MM.1S (cell line): Measurements from ENCODE around the gene RGS17.
A peak's percentile ranks its signal among the peaks of the same experiment; 100 is the strongest.

Experiments
- DNase-seq: peaks from one replicate; pipeline ENCODE4 v3.0.0-alpha.2; 2015
- H2AFZ ChIP-seq: fragments of 300-600 bp; sonication (generic); 2 replicates; pipeline ENCODE4 v1.6.0; 2016; ENCODE audit warnings: antibody characterized with exemption, low read length
- H3F3A ChIP-seq: fragments of 300-600 bp; sonication (generic); 2 replicates; pipeline ENCODE4 v1.6.1; 2016; ENCODE audit warnings: mild to moderate bottlenecking, antibody characterized with exemption, low read length, moderate library complexity, mixed read lengths; ENCODE audit not compliant: insufficient read depth
- H3K27ac ChIP-seq: fragments of 300-600 bp; sonication (generic); 2 replicates; pipeline ENCODE4 v1.5.1; 2016; ENCODE audit warnings: mild to moderate bottlenecking, low read length
- H3K27me3 ChIP-seq: fragments of 300-600 bp; sonication (generic); replicated peaks from 2 replicates; pipeline ENCODE4 v1.6.0; 2016; ENCODE audit warnings: low read length; ENCODE audit not compliant: insufficient read depth
- H3K36me3 ChIP-seq: fragments of 300-600 bp; sonication (generic); replicated peaks from 2 replicates; pipeline ENCODE4 v1.6.1; 2016; ENCODE audit warnings: mild to moderate bottlenecking, low read length, mixed read lengths; ENCODE audit not compliant: insufficient read depth
- H3K4me1 ChIP-seq: fragments of 300-600 bp; sonication (generic); 2 replicates; pipeline ENCODE4 v1.6.1; 2016; ENCODE audit warnings: low read length, mixed read lengths
- H3K4me2 ChIP-seq: fragments of 300-600 bp; sonication (generic); 2 replicates; pipeline ENCODE4 v1.6.0; 2016; ENCODE audit warnings: low read depth, low read length
- H3K4me3 ChIP-seq: fragments of 300-600 bp; sonication (generic); 2 replicates; pipeline ENCODE4 v1.5.1; 2016; ENCODE audit warnings: low read length, mixed read lengths
- H3K79me2 ChIP-seq: fragments of 300-600 bp; sonication (generic); 2 replicates; pipeline ENCODE4 v1.6.1; 2016; ENCODE audit warnings: mixed run types, low read length, mixed read lengths
- H3K9ac ChIP-seq: fragments of 300-600 bp; sonication (generic); 2 replicates; pipeline ENCODE4 v1.6.1; 2016; ENCODE audit warnings: low read length, mixed read lengths
- H3K9me2 ChIP-seq: fragments of 300-600 bp; sonication (generic); replicated peaks from 2 replicates; pipeline ENCODE4 v1.6.1; 2016; ENCODE audit warnings: mild to moderate bottlenecking, low read length, mixed read lengths; ENCODE audit not compliant: insufficient read depth
- H3K9me3 ChIP-seq: fragments of 300-600 bp; sonication (generic); replicated peaks from 2 replicates; pipeline ENCODE4 v1.6.1; 2016; ENCODE audit warnings: mild to moderate bottlenecking, low read length, mixed read lengths; ENCODE audit not compliant: insufficient read depth
- H4K20me1 ChIP-seq: fragments of 300-600 bp; sonication (generic); 2 replicates; pipeline ENCODE4 v1.6.1; 2016; ENCODE audit warnings: mild to moderate bottlenecking, low read length, moderate library complexity, mixed read lengths; ENCODE audit not compliant: insufficient read depth
- CTCF ChIP-seq: fragments of 300-600 bp; sonication (generic); IDR thresholded peaks from 2 replicates; pipeline ENCODE4 v1.5.1; 2016; ENCODE audit warnings: antibody characterized with exemption, low read length, mixed read lengths
- EZH2 ChIP-seq: fragments of 300-600 bp; sonication (generic); optimal IDR thresholded peaks from 2 replicates; pipeline ENCODE3; 2017; ENCODE audit warnings: low read depth, mild to moderate bottlenecking, antibody characterized with exemption, low read length, mixed read lengths
- EZH2phosphoT487 ChIP-seq: fragments of 300-600 bp; sonication (generic); IDR thresholded peaks from 2 replicates; pipeline ENCODE4 v1.6.1; 2018; ENCODE audit warnings: antibody characterized with exemption, low read length

Gene RGS17

DNA sequence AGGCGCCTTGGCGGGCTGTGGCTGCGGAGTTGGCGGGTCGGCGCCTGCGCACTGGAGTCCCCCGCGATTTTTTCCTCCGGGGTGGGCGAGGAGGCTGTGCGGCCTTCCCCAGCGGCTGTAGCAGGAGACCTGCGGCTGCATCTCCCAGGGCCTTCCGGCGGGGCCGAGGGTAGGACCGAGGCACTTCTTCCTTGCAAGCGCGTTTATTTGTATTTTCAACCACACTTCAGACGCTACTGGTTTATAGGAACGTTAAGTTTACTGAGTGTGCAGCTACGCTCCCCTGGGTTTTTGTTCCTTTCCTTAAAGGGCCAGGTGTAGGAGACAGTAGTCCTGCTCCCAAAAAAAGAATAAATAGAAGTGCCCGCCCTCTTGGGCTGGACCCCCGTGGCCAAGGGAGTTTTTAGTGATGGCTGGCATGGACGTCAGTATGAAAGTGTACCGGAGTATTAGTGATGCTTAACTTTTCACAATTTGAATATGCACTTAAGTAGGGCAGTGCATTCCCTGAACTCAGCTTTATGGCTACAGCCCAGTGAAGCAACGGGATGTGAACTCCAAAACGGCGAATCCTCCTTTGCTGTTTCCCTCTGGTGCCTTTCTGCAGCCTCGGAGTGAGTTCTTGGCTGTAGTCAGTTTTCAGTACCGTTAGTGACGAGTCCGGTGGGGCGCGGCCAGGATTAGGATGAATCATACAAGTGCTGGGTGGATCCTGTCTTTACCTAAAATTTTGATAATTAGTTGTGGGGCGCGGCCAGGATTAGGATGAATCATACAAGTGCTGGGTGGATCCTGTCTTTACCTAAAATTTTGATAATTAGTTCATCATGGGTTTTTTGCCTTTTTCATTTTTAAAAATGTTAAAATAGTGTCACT, 147.2 kb downstream of the RGS17 start:
- H3K79me2 ChIP-seq = peaks cover 73% of the 10 kb centered on the region
- H3K9me3 ChIP-seq = no peaks in the 10 kb centered on the region
- TF ChIP-seq EZH2 = no peak
- no peak for TF ChIP-seq EZH2phosphoT487
- TF ChIP-seq CTCF = no peak
- H3K4me1 ChIP-seq = no peaks in the 10 kb centered on the region
- no peaks in the 10 kb centered on the region for H3K27me3 ChIP-seq
- H3F3A ChIP-seq = 0 out of 2 replicates have a peak, but pooled peaks cover 7% of the 10 kb centered on the region
- peak overlapping the region; percentile 78 for H3K4me2 ChIP-seq
- peak overlapping the region; percentile 98 for H3K9ac ChIP-seq
- H3K9me2 ChIP-seq = no peaks in the 10 kb centered on the region
- no peaks in the 10 kb centered on the region; the same call in 1 of the 2 replicates for H3K36me3 ChIP-seq
- peak overlapping the region; percentile 78 for H3K4me3 ChIP-seq
- H3K27ac ChIP-seq = peak overlapping the region; percentile 92
- H2AFZ ChIP-seq = peak overlapping the region; percentile 69
- no peaks in the 10 kb centered on the region for H4K20me1 ChIP-seq
- peak; percentile 92 for DNase-seq

DNA sequence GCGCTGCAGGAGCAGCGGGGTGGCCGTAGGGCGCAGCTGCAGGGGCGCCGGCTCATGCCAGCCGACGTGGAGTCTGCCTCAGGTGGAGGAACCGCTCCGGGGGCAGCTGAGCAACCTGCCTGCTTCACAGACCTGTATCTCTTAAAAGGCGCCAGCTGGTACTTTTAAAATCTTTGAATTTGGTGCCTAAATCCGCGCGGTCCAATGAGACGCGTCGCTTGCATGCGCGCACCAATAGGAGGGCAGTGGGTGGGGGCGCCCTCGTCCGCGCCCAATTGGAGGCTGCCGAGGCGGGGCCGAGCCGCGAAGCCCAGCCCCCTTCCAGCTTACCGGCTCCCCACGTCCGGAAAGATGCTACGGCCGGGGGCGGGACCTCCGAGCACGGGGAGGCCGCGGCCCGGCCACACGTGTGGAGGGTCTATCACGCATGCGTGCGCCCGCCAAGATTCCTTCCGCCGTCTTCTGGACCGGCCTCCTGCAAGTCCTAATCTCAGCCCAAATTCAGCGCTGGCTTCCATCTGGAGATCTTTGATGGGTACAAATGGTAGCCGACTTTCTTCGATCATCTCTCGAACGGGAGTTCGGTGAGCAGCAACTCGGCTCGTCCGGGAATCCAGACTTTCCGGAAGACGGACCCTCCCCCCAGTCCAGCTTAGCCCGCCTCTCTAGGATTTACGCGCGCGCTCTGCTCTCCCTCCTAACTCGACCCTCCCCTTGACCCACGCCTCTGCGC, 148.0 kb downstream of the RGS17 start, which contains the start of gene FBXO5:
Gene FBXO5 (minus strand): TSS at position 138 of the 733 bp plus-strand sequence. CDS start 82 bp downstream, at position 56.
- Histone ChIP-seq H3K4me1 (no peaks in the 10 kb centered on the region), H3K27ac (peak within 1 kb of the TSS; percentile 92), H3K27me3 (no peaks in the 10 kb centered on the region), H3K36me3 (no peaks in the 10 kb centered on the region; the same call in 1 of the 2 replicates), H3K9me3 (no peaks in the 10 kb centered on the region), H3K4me3 (peak within 1 kb of the TSS; percentile 80), H2AFZ (peak within 1 kb of the TSS; percentile 69), H3K79me2 (peaks cover 79% of the 10 kb centered on the region), H4K20me1 (no peaks in the 10 kb centered on the region), H3F3A (0 out of 2 replicates have a peak, but pooled peaks cover 7% of the 10 kb centered on the region), H3K9ac (peak within 1 kb of the TSS; percentile 98), H3K9me2 (no peaks in the 10 kb centered on the region), H3K4me2 (peak within 1 kb of the TSS; percentile 78)
- DNase-seq = peak; percentile 93
- TF ChIP-seq EZH2phosphoT487 (no peak), CTCF (no peak), EZH2 (no peak)

DNA sequence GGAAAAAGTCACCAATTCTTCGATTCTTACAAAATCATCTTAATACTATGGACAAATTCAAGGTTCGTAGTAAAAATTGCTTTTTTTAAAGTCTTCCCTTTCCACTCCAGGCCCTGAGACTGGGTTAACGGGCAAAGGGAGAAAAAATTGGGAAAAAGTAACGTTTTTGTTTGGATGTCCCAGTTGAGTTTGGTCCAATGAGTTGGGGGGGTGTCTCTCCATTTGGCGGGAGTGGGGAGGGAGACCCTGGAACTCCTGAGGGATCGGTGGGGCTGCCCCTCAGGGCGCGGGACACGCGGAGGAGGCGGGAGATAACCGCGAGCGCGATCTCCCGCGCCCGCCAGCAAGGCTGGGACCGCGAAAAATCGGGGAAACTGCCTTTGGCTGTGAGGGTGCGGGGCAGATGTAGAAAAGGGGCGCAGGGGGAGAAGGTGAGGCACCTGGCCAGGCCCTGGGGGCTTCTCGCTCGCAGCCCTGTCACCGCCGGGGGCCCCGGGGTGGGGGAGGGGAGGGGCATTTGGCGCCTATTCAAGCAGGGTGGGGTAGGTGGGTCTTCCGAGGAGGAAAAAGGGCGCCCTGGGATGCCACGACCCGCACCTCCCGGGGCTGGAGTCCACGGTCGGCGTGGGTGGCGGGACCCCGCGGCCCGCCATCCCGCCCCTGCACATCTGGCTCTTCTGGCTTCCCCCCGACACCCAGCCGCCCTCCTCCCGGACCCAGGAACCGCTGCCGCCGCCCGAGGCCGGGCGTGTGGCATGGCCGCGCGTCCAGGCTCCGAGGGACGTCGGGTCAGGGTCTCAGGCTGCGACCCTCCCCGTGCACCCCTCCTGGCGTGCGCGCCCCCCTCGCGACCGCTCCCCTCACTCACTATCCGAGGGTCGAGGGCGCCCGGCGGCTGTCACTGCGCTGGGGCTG, 148.8 kb downstream of the RGS17 start:
- H3K4me2 ChIP-seq = peak overlapping the region; percentile 54; the same call in 1 of the 2 replicates
- no peaks in the 10 kb centered on the region for H3K4me1 ChIP-seq
- H3K9me3 ChIP-seq = no peaks in the 10 kb centered on the region
- H3F3A ChIP-seq = 0 out of 2 replicates have a peak, but pooled peaks cover 7% of the 10 kb centered on the region
- DNase-seq = no peak
- peak overlapping the region; percentile 84 for H3K9ac ChIP-seq
- H3K79me2 ChIP-seq = peaks cover 87% of the 10 kb centered on the region
- peak overlapping the region; percentile 80 for H3K4me3 ChIP-seq
- no peaks in the 10 kb centered on the region for H3K27me3 ChIP-seq
- TF ChIP-seq EZH2 (no peak), CTCF (no peak), EZH2phosphoT487 (no peak)
- H4K20me1 ChIP-seq = no peaks in the 10 kb centered on the region
- no peaks in the 10 kb centered on the region; the same call in 1 of the 2 replicates for H3K36me3 ChIP-seq
- no peak overlapping the region for H2AFZ ChIP-seq
- H3K9me2 ChIP-seq = no peaks in the 10 kb centered on the region
- H3K27ac ChIP-seq = peak overlapping the region; percentile 57; the same call in 1 of the 2 replicates
